Measurements from ENCODE around the gene ZG16B. TPM values are rescaled to one million over a fixed set of nuclear protein-coding genes. Genes with fewer than 3 reads are reported as not detected.

The ZG16B gene
- total RNA-seq, 1 donor from 2014 or later = 11.3 TPM

DNA sequence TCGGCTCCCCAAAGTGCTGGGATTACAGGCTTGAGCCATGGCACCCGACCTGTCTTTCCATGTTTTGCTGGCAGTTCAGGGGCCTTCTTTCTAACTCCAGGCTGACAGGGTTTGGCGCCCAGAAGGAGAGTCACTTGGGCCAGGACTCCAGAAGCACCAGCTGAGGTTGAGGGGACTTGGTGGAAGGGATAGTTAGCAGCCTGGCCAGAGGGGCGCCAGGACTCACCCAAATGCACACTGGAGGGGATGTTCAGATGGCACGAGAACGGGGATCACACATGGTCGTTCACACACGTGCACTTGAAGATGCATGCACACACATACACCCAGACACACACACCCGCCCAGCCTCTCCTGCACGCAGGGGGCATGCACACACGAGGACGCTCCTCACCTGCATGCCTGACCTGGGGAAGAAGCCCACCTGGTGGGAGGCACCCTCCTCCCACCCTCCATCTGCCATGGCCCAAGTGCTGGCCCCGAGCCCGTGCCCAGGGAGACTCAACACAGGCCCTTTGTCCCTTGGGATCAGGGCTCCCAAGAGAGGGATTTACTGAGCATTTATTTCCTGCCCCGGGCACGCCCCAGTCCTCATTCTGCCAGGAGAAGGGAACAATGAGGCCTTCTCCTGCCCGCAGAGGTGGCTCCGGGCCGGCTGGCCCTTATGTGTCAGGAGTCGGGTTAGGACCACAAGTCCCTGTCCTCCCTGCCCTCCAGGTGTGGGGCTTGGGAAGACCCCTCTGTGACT lies 15.4 kb upstream of the ZG16B start:
- no peaks in the 10 kb centered on the region for H3K4me1 ChIP-seq
- intact Hi-C loops (cut with DNase I) = no loop called here
- TF ChIP-seq POLR2AphosphoS5 (IDR thresholded peaks at IDR 0.05; ENCODE audit: insufficient read depth in 1 of 2, low read depth in 1 of 2) (no peak), CTCF (IDR thresholded peaks at IDR 0.05) (no peak), POLR2A (IDR thresholded peaks at IDR 0.05) (no peak)
- H3K9me3 ChIP-seq = no peaks in the 10 kb centered on the region
- no peaks in the 10 kb centered on the region for H3K36me3 ChIP-seq
- no peaks in the 10 kb centered on the region for H3K27me3 ChIP-seq
- no peak overlapping the region for H3K27ac ChIP-seq
- no peak overlapping the region for H3K4me3 ChIP-seq
- DNase-seq (ENCODE audit: extremely low spot score in 2 of 2) = no peak

GRCh38 chr16:2815299-2815771 lies 14.8 kb upstream of the ZG16B start:
- no peak for DNase-seq (ENCODE audit: extremely low spot score in 2 of 2)
- no peaks in the 10 kb centered on the region for H3K4me1 ChIP-seq
- no peaks in the 10 kb centered on the region for H3K27me3 ChIP-seq

DNA sequence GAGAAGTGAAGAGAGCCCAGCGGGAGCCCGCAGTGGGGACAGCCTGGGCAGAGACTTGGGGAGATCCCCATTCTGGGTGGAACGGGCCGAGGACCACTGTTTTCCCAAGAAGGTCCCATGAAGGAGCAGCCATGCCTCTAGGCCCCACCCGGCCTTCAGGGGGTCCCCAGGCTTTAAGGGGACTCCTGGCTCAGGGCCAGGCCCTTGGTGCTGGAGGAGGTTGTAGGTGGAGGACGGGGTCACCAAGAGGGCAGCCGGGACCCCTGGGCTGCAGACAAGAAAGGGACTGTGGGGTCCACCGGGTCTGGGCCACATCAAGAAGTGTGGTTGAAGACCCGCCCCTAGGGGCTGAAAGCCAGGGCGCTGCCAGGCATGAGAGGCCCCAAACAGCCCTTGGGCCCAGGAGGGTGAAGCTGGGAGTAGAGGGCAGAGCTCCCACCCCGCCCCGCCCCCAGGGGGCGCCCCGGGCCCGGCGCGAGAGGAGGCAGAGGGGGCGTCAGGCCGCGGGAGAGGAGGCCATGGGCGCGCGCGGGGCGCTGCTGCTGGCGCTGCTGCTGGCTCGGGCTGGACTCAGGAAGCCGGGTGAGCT lies 13.3 kb upstream of the ZG16B start, which contains the start of gene PRSS21:
PRSS21 (plus strand) TSS at position 487 of the 589 bp plus-strand sequence; CDS start at position 519, 32 bp downstream.
- no peaks in the 10 kb centered on the region for H3K27me3 ChIP-seq
- intact Hi-C loops (cut with DNase I) = no loop called here
- H3K9me3 ChIP-seq = no peaks in the 10 kb centered on the region
- H3K36me3 ChIP-seq = no peaks in the 10 kb centered on the region
- no peaks in the 10 kb centered on the region for H3K4me1 ChIP-seq
- no peak for DNase-seq (ENCODE audit: extremely low spot score in 2 of 2)
- H3K4me3 ChIP-seq = no peak within 1 kb of the TSS
- no peak within 1 kb of the TSS for H3K27ac ChIP-seq
- TF ChIP-seq POLR2A (IDR thresholded peaks at IDR 0.05) (no peak), POLR2AphosphoS5 (IDR thresholded peaks at IDR 0.05; ENCODE audit: insufficient read depth in 1 of 2, low read depth in 1 of 2) (no peak), CTCF (IDR thresholded peaks at IDR 0.05) (no peak)

More at GRCh38 chr16:2815299-2815771, 14.8 kb upstream of the ZG16B start:
- H3K4me3 ChIP-seq = no peak overlapping the region
- no peaks in the 10 kb centered on the region for H3K36me3 ChIP-seq
- no peaks in the 10 kb centered on the region for H3K9me3 ChIP-seq
- TF ChIP-seq CTCF (IDR thresholded peaks at IDR 0.05) (no peak), POLR2A (IDR thresholded peaks at IDR 0.05) (no peak), POLR2AphosphoS5 (IDR thresholded peaks at IDR 0.05; ENCODE audit: insufficient read depth in 1 of 2, low read depth in 1 of 2) (no peak)
- intact Hi-C loops (cut with DNase I) = no loop called here
- no peak overlapping the region for H3K27ac ChIP-seq

DNA sequence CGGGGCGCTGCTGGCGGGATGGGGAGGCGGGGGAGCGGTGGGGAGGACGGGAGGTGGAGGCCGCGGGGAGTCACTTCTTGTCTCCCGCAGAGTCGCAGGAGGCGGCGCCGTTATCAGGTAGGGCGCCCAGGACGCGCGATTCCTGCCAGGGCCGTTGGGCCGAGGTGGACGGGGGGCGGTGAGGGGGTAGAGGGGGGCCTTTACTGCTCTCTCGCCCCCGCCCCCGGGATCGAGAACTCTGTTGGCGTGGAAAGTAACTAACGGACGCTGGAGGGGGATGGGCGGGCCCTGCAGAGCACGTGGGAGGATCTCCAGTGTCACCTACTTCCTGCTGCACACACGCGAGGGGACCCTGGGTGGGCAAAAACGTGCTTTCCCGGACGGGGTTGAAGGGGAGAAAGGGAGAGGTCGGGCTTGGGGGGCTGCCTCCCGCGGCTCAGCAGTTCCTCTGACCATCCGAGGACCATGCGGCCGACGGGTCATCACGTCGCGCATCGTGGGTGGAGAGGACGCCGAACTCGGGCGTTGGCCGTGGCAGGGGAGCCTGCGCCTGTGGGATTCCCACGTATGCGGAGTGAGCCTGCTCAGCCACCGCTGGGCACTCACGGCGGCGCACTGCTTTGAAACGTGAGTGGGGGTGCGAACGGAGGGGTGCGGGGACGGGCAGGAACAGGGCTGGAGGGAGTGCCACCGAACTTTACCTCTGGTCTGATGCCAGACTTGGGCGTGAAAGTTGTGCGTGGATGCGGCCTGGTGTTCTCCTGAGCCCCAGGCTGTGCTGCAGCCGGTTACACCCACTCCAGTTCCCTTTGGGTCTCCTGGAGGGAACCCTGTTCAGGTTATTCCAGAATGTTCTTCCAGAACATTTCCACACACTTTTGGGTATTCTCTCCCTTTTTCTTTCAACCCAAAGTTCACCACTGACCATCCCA lies 12.5 kb upstream of the ZG16B start:
- Histone ChIP-seq H3K9me3 (no peaks in the 10 kb centered on the region), H3K27me3 (no peaks in the 10 kb centered on the region), H3K4me1 (no peaks in the 10 kb centered on the region), H3K4me3 (no peak overlapping the region), H3K36me3 (no peaks in the 10 kb centered on the region), H3K27ac (no peak overlapping the region)
- intact Hi-C loops (cut with DNase I) = no loop called here
- TF ChIP-seq POLR2AphosphoS5 (IDR thresholded peaks at IDR 0.05; ENCODE audit: insufficient read depth in 1 of 2, low read depth in 1 of 2) (no peak), CTCF (IDR thresholded peaks at IDR 0.05) (no peak), POLR2A (IDR thresholded peaks at IDR 0.05) (no peak)
- DNase-seq (ENCODE audit: extremely low spot score in 2 of 2) = no peak

Data from vagina (tissue), 2 donors.